Adrenal gland (tissue), 5 donors: ENCODE data around the gene SYNPO2.

Source experiments
- CTCF ChIP-seq, 6 experiments: fragments of 450-650 bp in 4 of 6; fragments of 200-600 bp in 2 of 6; sonication (generic) in 1 of 6; IDR thresholded peaks; 1 replicate in 5 of 6; 2 replicates in 1 of 6; pipeline versions ENCODE4 v1.5.1 to v1.8.0; 2016 to 2021; ENCODE audit warnings: antibody characterized with exemption in 6 of 6, mild to moderate bottlenecking in 2 of 6, moderate library complexity in 1 of 6
- POLR2A ChIP-seq, 2 donors: fragments of 450-650 bp; IDR thresholded peaks; one replicate each; pipeline ENCODE4 v1.6.1; 2017; ENCODE audit warnings: antibody characterized with exemption in 2 of 2, mild to moderate bottlenecking in 2 of 2, moderate library complexity in 1 of 2
- donor health status: DM: no; HTN: no; CAD: no.

DNA sequence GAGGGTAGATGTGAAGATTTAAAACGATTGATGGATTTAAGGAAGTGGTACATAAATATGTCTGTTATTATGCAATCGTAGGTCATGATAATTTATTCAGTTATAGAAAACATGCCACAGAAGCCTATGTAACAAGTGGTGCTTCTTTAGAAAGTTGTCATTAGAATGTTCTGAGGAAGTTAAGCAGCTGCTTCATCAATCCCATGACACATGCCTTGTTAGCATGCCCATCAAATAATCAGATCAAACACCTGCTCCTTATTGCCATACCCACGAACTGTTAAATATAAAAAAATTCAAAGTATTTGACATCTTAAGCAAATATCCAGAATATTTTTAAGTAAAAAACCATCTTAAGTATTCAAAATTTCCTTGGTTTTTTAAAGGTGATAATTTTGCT, 170.6 kb downstream of the SYNPO2 start:
- TF ChIP-seq CTCF (IDR thresholded peaks at IDR 0.05) (no peak), POLR2A (IDR thresholded peaks at IDR 0.05) (no peak)
